Transverse colon (tissue), 4 donors: ENCODE measurements around the gene PRKAG1. TPM values are rescaled to one million over a fixed set of nuclear protein-coding genes. Genes with fewer than 3 reads are reported as not detected.

Experiments used
- DNase-seq: peaks from one replicate; pipeline ENCODE4 v3.0.0-alpha.2; 2019
- H3K27ac ChIP-seq, 4 donors: fragments of 200-600 bp; sonication (generic); 2 replicates each; pipeline ENCODE4 v1.5.1; 2016 to 2018; ENCODE audit warnings: inconsistent platforms in 4 of 4
- H3K27me3 ChIP-seq: fragments of 200-600 bp; sonication (generic); 2 replicates; pipeline ENCODE4 v1.5.1; 2017; ENCODE audit warnings: inconsistent platforms
- H3K36me3 ChIP-seq, 4 donors: fragments of 200-600 bp; sonication (generic); 2 replicates each; pipeline ENCODE4 v1.5.1; 2017 to 2019; ENCODE audit warnings: inconsistent platforms in 4 of 4
- H3K4me1 ChIP-seq, 4 donors: fragments of 200-600 bp; sonication (generic); 2 replicates each; pipeline ENCODE4 v1.5.1; 2017 to 2020; ENCODE audit warnings: inconsistent platforms in 4 of 4
- H3K4me3 ChIP-seq, 4 donors: fragments of 200-600 bp; sonication (generic); 1 replicate in 1 of 4; 2 replicates in 3 of 4; pipeline versions ENCODE4 v1.5.1 to v1.6.1; 2017 to 2019; ENCODE audit warnings: inconsistent platforms in 4 of 4
- H3K9me3 ChIP-seq, 2 donors: fragments of 200-600 bp; sonication (generic); 2 replicates each; pipeline ENCODE4 v1.5.1; 2017 to 2019; ENCODE audit warnings: inconsistent platforms in 2 of 2
- EP300 ChIP-seq: sonication (generic); formaldehyde crosslinking; IDR thresholded peaks from one replicate; pipeline ENCODE4 v1.6.1; 2017; ENCODE audit warnings: antibody characterized with exemption, low read depth
- POLR2A ChIP-seq: fragments of 450-650 bp; IDR thresholded peaks from one replicate; pipeline ENCODE4 v1.6.1; 2016; ENCODE audit warnings: antibody characterized with exemption, mild to moderate bottlenecking, moderate library complexity
- POLR2AphosphoS5 ChIP-seq, 3 donors: sonication (generic); formaldehyde crosslinking; IDR thresholded peaks; one replicate each; pipeline ENCODE4 v1.6.1; 2016; ENCODE audit warnings: antibody characterized with exemption in 3 of 3
- WGBS, 2 donors: methylation state at CpG; one replicate each; pipeline ENCODE4 v1.1.5; 2018; ENCODE audit warnings: low coverage in 1 of 2; 5-methylcytosine and 5-hydroxymethylcytosine counted together
- in situ Hi-C, 4 donors: fragments of 200-750 bp; cut with MboI; loops; one replicate each; pipeline versions ENCODE4 v1.15.0 to v1.15.1; 2017; ENCODE audit warnings: low sequenced_read_pairs in 3 of 4, low pct_ligation_motif_present in 1 of 4, low pct_unique_long_range_greater_than_20kb in 1 of 4
- intact Hi-C: fragments of 100-400 bp; cut with DNase I; formaldehyde crosslinking; loops from one replicate; pipeline ENCODE4 v1.15.1; 2023; ENCODE audit warnings: low total_unique reads
- total RNA-seq, 4 donors: library from RNA; depleted of rRNA; stranded (reverse); fragments of >200 nt; gene quantifications; one replicate each; pipeline ENCODE4 v1.1.0, GENCODE V29; 2016
- TF ChIP-seq, protein P1 (sequence below), 5 experiments: fragments of 200-600 bp in 3 of 5; fragments of 450-650 bp in 2 of 5; sonication (generic) in 3 of 5; IDR thresholded peaks; 1 replicate in 2 of 5; 2 replicates in 3 of 5; pipeline ENCODE4 v1.5.1; 2016 to 2017; ENCODE audit warnings: antibody characterized with exemption in 5 of 5, inconsistent platforms in 3 of 5, mild to moderate bottlenecking in 2 of 5, moderate library complexity in 1 of 5

PRKAG1 gene
- total RNA-seq, 4 donors from 2014 or later: 21.7 to 44.0 (median 42.3) TPM

DNA sequence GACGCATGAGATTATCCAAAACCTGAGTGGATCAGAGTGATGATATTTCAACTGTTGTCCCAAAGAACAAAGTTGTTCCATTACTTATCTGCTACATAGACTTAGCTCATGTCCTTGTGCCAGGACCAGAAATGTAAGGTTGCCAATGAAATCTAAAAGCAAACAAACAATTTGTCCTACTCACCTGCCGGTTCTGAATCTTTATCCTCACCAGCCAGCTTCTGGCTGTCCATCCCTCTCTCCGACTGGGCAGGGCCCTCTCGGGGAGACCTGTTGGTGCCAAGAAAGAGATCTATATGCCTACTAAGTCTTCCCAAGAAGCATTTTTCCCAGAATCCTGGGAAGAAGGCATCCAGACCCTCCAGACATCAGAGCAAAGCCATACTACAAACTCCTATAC is 36.5 kb upstream of the PRKAG1 start:
- no peaks in the 10 kb centered on the region for H3K9me3 ChIP-seq
- H3K27ac ChIP-seq: no peak overlapping the region
- H3K36me3 ChIP-seq: peaks cover 0 to 37% (median 18%) of the 10 kb centered on the region in 4 donors
- peaks cover 34 to 43% (median 40%) of the 10 kb centered on the region in 4 donors for H3K4me1 ChIP-seq
- 69 to 75% methylated on average over 2 to 4 of the region's 4 CpGs for WGBS, 2 donors
- no peaks in the 10 kb centered on the region for H3K27me3 ChIP-seq
- no peak overlapping the region for H3K4me3 ChIP-seq
- no peak for TF ChIP-seq EP300
- TF ChIP-seq POLR2A: no peak
- TF ChIP-seq, protein P1, sequence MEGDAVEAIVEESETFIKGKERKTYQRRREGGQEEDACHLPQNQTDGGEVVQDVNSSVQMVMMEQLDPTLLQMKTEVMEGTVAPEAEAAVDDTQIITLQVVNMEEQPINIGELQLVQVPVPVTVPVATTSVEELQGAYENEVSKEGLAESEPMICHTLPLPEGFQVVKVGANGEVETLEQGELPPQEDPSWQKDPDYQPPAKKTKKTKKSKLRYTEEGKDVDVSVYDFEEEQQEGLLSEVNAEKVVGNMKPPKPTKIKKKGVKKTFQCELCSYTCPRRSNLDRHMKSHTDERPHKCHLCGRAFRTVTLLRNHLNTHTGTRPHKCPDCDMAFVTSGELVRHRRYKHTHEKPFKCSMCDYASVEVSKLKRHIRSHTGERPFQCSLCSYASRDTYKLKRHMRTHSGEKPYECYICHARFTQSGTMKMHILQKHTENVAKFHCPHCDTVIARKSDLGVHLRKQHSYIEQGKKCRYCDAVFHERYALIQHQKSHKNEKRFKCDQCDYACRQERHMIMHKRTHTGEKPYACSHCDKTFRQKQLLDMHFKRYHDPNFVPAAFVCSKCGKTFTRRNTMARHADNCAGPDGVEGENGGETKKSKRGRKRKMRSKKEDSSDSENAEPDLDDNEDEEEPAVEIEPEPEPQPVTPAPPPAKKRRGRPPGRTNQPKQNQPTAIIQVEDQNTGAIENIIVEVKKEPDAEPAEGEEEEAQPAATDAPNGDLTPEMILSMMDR (IDR thresholded peaks at IDR 0.05): no peak
- TF ChIP-seq POLR2AphosphoS5 (IDR thresholded peaks at IDR 0.05): no peak
- in situ Hi-C loops (no loop called here), intact Hi-C loops (no loop called here)
- no peak for DNase-seq

DNA sequence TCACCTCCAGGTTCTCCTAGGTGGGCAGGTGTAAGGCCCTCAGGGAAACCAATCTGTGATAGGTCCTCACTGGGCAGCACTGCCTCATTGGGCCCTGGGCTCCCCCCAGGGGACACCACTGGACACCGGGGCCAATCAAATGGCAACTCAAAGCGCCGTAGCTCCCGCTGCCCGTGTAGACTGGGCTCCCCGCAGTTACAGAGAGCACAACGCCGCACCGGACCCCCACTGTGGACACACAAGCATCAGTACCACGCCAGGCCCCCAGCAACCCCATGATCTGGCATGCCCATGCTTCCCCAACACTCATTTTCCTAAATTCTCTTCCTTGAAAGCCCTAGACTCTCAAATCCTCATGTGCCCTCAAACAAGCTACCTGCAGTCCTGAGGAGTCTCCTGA is 35.9 kb upstream of the PRKAG1 start:
- no peaks in the 10 kb centered on the region for H3K9me3 ChIP-seq
- H3K36me3 ChIP-seq: peaks cover 0 to 41% (median 20%) of the 10 kb centered on the region in 4 donors
- no peak overlapping the region for H3K4me3 ChIP-seq
- TF ChIP-seq, protein P1 (IDR thresholded peaks at IDR 0.05): no peak
- TF ChIP-seq EP300: no peak
- no peak for TF ChIP-seq POLR2AphosphoS5 (IDR thresholded peaks at IDR 0.05)
- TF ChIP-seq POLR2A: no peak
- 94% methylated on average over 10 of the region's 10 CpGs; no CpG with 5 or more reads in 1 of the 2 donors for WGBS, 2 donors
- DNase-seq: no peak
- no peaks in the 10 kb centered on the region for H3K27me3 ChIP-seq
- peaks cover 34 to 43% (median 40%) of the 10 kb centered on the region in 4 donors for H3K4me1 ChIP-seq
- no peak overlapping the region for H3K27ac ChIP-seq
- in situ Hi-C loops: no loop called here
- intact Hi-C loops: no loop called here

DNA sequence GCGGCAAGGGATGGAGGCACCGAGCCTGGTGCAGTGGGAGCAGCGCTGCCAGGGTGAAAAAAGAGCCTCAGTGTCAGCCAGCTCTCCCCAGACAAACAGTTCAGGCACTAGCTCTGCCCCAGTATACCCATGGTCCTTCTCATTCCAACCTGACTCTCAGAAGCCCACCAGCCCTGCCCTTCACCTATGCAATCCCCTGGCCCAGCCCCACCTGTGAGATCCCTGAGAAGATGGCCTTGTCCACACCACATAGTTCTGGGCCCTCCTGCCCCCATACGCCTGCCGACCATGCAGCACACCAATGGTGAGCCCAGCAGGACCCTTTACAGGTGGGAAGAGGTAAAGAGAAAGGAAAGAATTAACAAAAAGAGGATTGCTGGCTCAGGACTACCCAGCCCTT is 35.5 kb upstream of the PRKAG1 start:
- TF ChIP-seq POLR2A (no peak), EP300 (no peak), POLR2AphosphoS5 (IDR thresholded peaks at IDR 0.05) (no peak)
- TF ChIP-seq, protein P1 (IDR thresholded peaks at IDR 0.05): no peak
- Histone ChIP-seq H3K27ac (no peak overlapping the region), H3K4me3 (no peak overlapping the region), H3K4me1 (peaks cover 34 to 41% (median 40%) of the 10 kb centered on the region in 4 donors), H3K36me3 (peaks cover 0 to 45% (median 22%) of the 10 kb centered on the region in 4 donors), H3K27me3 (no peaks in the 10 kb centered on the region), H3K9me3 (no peaks in the 10 kb centered on the region)
- in situ Hi-C loops: no loop called here
- DNase-seq: no peak
- intact Hi-C loops: no loop called here
- 96 to 100% methylated on average over 2 to 5 of the region's 5 CpGs for WGBS, 2 donors

DNA sequence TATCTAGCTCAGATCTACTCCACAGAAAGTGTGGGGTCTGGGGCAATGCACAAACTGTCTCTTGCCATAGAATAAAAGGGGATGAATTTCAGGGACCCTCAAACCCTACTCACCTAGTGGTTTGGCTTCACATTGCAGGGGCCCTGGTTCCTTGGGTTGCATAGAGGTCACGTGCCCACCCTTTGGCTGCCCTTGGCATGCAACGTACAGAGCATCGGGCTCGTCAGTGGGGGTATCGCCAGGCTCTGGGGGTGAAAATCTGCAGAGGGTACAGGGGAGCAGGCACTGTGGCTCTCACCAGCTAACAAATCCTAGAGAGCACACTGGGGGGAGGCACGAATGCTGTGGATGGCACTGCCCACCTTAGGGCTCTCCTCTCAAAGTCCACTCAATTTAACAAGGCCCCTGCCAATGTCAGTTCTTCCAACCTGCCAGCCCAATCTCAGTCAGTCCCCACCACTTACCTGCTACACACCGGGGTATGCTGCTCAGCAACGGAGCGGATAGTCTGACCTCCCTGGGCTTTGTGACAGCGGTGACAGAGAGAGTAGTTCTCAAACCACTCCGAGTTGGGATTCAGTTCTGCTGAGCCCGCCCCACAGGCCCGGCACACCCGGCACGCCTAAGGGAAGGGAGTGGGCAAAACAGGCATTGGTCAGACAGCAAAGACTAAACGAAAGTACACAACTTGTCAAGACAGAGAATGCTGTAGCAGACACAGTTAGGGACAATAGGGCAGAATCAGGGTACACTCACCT is 34.1 kb upstream of the PRKAG1 start:
- H3K9me3 ChIP-seq: no peaks in the 10 kb centered on the region
- peaks cover 0 to 59% (median 29%) of the 10 kb centered on the region in 4 donors for H3K36me3 ChIP-seq
- in situ Hi-C loops: no loop called here
- TF ChIP-seq, protein P1 (IDR thresholded peaks at IDR 0.05): no peak
- no peak for TF ChIP-seq EP300
- TF ChIP-seq POLR2AphosphoS5 (IDR thresholded peaks at IDR 0.05): no peak
- no peak for TF ChIP-seq POLR2A
- H3K27ac ChIP-seq: no peak overlapping the region
- intact Hi-C loops: no loop called here
- no peak overlapping the region for H3K4me3 ChIP-seq
- no peak for DNase-seq
- 88% methylated on average over 16 of the region's 16 CpGs; no CpG with 5 or more reads in 1 of the 2 donors for WGBS, 2 donors
- H3K27me3 ChIP-seq: no peaks in the 10 kb centered on the region
- peaks cover 24 to 27% (median 26%) of the 10 kb centered on the region in 4 donors for H3K4me1 ChIP-seq
